HepG2 (cell line): Measurements from ENCODE around the gene MRPL38. TPM values are rescaled to one million over a fixed set of nuclear protein-coding genes. Genes with fewer than 3 reads are reported as not detected.

Experiments
- CHD2 ChIP-seq: IDR thresholded peaks from 2 replicates; pipeline ENCODE4 v1.6.1; 2011; ENCODE audit warnings: low read depth, low read length, improper control_type of control experiment
- ETV5 ChIP-seq: IDR thresholded peaks from 2 replicates; pipeline ENCODE4 v1.6.1; 2018; ENCODE audit warnings: missing biosample characterization, missing genetic modification reagents, inconsistent platforms, borderline replicate concordance
- KMT2B ChIP-seq: IDR thresholded peaks from 2 replicates; pipeline ENCODE4 v1.6.1; 2016; ENCODE audit warnings: missing genetic modification reagents, missing compliant biosample characterization
- PTBP1 ChIP-seq: fragments of 200-400 bp; formaldehyde crosslinking; IDR thresholded peaks from 2 replicates; pipeline ENCODE4 v1.6.1; 2018; ENCODE audit warnings: low read length, low read depth; ENCODE audit not compliant: poor library complexity, severe bottlenecking
- TBX3 ChIP-seq: fragments of 450-650 bp; IDR thresholded peaks from 2 replicates; pipeline ENCODE4 v1.6.1; 2017; ENCODE audit warnings: antibody characterized with exemption, mild to moderate bottlenecking, inconsistent platforms, borderline replicate concordance
- ZNF12 ChIP-seq: sonication (generic); formaldehyde crosslinking; IDR thresholded peaks from 2 replicates; pipeline ENCODE4 v1.5.0; 2020; ENCODE audit warnings: missing genetic modification reagents
- ZNF230 ChIP-seq: sonication (generic); formaldehyde crosslinking; IDR thresholded peaks from 2 replicates; pipeline ENCODE4 v1.4.0; 2020; ENCODE audit warnings: mild to moderate bottlenecking, missing genetic modification reagents
- ZNF484 ChIP-seq: sonication (generic); formaldehyde crosslinking; IDR thresholded peaks from 2 replicates; pipeline ENCODE4 v1.5.1; 2020; ENCODE audit warnings: mild to moderate bottlenecking, low read depth, missing genetic modification reagents, borderline replicate concordance
- ZNF749 ChIP-seq: sonication (generic); formaldehyde crosslinking; IDR thresholded peaks from 2 replicates; pipeline ENCODE4 v1.8.0; 2022; ENCODE audit warnings: mild to moderate bottlenecking, missing genetic modification reagents, moderate library complexity, borderline replicate concordance
- polyA plus RNA-seq, 8 experiments: library from polyadenylated mRNA; depleted of rRNA in 3 of 8; stranded (reverse) in 7 of 8; unstranded in 1 of 8; fragments of >200 nt; fragmentation: Illumina TruSeq in 4 of 8; extraction: Trizol in 4 of 8; gene quantifications; 2 replicates each; pipeline versions ENCODE4 v1.2.1 to v1.2.3, GENCODE V29; 2011 to 2016; ENCODE audit warnings: low read depth in 4 of 8, missing spikeins in 1 of 8, mixed read lengths in 1 of 8; ENCODE audit not compliant: insufficient read depth in 1 of 8
- total RNA-seq, 5 experiments: library from RNA; depleted of rRNA; stranded (reverse); fragments of >200 nt; fragmentation: Illumina TruSeq; extraction: Trizol; gene quantifications; 2 replicates each; pipeline ENCODE4 v1.2.3, GENCODE V29; 2016; ENCODE audit warnings: low read depth in 1 of 5
- TF ChIP-seq, protein P1 (sequence below): sonication (generic); formaldehyde crosslinking; IDR thresholded peaks from 2 replicates; pipeline ENCODE4 v1.4.0; 2020; ENCODE audit warnings: missing genetic modification reagents, borderline replicate concordance
- TF ChIP-seq, protein P2 (sequence below): sonication (generic); formaldehyde crosslinking; IDR thresholded peaks from 2 replicates; pipeline ENCODE4 v1.4.0; 2020; ENCODE audit warnings: missing genetic modification reagents, borderline replicate concordance
- TF ChIP-seq, protein P3 (sequence below): sonication (generic); formaldehyde crosslinking; IDR thresholded peaks from 2 replicates; pipeline ENCODE4 v1.5.0; 2020; ENCODE audit warnings: mild to moderate bottlenecking, missing genetic modification reagents, borderline replicate concordance
- TF ChIP-seq, protein P4 (sequence below): sonication (generic); formaldehyde crosslinking; IDR thresholded peaks from 2 replicates; pipeline ENCODE4 v1.5.0; 2020; ENCODE audit warnings: missing genetic modification reagents, mild to moderate bottlenecking, borderline replicate concordance
- TF ChIP-seq, protein P5 (sequence below): sonication (generic); formaldehyde crosslinking; IDR thresholded peaks from 2 replicates; pipeline ENCODE4 v1.4.0; 2020; ENCODE audit warnings: mild to moderate bottlenecking, missing genetic modification reagents
- TF ChIP-seq, protein P6 (sequence below): sonication (generic); formaldehyde crosslinking; IDR thresholded peaks from 2 replicates; pipeline ENCODE4 v1.9.0; 2021; ENCODE audit warnings: missing genetic modification reagents, borderline replicate concordance

MRPL38 gene
- total and polyA plus RNA-seq, 2 of the 13 experiments (the other 11 are each of a cell fraction or from before 2014, with no cell fraction given) = 83.7 to 125 TPM

DNA sequence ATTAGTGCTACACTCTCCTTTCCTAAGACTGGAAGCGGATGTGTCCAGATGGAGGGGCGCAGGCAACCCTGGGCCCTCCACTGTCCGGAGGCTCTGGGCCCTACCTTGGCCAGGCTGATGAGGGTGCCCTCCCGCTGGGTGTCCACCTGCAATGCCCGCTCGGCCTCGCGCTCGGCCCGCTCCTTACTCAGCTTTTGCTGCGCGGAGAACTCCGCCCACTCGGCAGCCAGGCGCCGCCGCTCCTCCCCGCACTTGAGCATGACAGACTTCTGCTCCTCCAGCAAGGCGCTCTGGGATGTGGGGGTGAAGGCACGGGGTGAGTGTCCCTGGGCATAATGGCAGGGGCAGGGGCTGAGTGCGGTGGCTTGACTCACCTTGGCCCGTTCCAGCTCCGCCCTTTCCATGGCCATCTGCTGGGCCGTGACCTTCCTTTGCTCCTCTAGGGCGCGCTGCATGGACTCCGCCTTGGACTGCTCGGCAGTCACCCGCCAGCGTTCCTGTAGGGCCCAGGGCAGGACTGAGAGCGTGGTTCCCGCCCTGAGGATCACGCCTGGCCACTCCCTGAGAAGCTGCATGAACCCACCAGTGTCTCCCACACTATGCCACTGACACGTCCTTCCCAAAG is 10.1 kb upstream of the MRPL38 start (continued):
- TF ChIP-seq ZNF230 (CRISPR knock-in tag) (no peak), CHD2 (no peak), ZNF749 (CRISPR knock-in tag) (no peak), ZNF484 (CRISPR knock-in tag) (no peak), ETV5 (no peak), ZNF12 (CRISPR knock-in tag) (no peak), PTBP1 (peak; percentile 70), KMT2B (CRISPR knock-in tag) (no peak), TBX3 (no peak)
- TF ChIP-seq, protein P1, sequence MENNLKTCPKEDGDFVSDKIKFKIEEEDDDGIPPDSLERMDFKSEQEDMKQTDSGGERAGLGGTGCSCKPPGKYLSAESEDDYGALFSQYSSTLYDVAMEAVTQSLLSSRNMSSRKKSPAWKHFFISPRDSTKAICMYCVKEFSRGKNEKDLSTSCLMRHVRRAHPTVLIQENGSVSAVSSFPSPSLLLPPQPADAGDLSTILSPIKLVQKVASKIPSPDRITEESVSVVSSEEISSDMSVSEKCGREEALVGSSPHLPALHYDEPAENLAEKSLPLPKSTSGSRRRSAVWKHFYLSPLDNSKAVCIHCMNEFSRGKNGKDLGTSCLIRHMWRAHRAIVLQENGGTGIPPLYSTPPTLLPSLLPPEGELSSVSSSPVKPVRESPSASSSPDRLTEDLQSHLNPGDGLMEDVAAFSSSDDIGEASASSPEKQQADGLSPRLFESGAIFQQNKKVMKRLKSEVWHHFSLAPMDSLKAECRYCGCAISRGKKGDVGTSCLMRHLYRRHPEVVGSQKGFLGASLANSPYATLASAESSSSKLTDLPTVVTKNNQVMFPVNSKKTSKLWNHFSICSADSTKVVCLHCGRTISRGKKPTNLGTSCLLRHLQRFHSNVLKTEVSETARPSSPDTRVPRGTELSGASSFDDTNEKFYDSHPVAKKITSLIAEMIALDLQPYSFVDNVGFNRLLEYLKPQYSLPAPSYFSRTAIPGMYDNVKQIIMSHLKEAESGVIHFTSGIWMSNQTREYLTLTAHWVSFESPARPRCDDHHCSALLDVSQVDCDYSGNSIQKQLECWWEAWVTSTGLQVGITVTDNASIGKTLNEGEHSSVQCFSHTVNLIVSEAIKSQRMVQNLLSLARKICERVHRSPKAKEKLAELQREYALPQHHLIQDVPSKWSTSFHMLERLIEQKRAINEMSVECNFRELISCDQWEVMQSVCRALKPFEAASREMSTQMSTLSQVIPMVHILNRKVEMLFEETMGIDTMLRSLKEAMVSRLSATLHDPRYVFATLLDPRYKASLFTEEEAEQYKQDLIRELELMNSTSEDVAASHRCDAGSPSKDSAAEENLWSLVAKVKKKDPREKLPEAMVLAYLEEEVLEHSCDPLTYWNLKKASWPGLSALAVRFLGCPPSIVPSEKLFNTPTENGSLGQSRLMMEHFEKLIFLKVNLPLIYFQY (CRISPR knock-in tag) = no peak
- TF ChIP-seq, protein P2, sequence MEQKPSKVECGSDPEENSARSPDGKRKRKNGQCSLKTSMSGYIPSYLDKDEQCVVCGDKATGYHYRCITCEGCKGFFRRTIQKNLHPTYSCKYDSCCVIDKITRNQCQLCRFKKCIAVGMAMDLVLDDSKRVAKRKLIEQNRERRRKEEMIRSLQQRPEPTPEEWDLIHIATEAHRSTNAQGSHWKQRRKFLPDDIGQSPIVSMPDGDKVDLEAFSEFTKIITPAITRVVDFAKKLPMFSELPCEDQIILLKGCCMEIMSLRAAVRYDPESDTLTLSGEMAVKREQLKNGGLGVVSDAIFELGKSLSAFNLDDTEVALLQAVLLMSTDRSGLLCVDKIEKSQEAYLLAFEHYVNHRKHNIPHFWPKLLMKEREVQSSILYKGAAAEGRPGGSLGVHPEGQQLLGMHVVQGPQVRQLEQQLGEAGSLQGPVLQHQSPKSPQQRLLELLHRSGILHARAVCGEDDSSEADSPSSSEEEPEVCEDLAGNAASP = no peak
- TF ChIP-seq, protein P3, sequence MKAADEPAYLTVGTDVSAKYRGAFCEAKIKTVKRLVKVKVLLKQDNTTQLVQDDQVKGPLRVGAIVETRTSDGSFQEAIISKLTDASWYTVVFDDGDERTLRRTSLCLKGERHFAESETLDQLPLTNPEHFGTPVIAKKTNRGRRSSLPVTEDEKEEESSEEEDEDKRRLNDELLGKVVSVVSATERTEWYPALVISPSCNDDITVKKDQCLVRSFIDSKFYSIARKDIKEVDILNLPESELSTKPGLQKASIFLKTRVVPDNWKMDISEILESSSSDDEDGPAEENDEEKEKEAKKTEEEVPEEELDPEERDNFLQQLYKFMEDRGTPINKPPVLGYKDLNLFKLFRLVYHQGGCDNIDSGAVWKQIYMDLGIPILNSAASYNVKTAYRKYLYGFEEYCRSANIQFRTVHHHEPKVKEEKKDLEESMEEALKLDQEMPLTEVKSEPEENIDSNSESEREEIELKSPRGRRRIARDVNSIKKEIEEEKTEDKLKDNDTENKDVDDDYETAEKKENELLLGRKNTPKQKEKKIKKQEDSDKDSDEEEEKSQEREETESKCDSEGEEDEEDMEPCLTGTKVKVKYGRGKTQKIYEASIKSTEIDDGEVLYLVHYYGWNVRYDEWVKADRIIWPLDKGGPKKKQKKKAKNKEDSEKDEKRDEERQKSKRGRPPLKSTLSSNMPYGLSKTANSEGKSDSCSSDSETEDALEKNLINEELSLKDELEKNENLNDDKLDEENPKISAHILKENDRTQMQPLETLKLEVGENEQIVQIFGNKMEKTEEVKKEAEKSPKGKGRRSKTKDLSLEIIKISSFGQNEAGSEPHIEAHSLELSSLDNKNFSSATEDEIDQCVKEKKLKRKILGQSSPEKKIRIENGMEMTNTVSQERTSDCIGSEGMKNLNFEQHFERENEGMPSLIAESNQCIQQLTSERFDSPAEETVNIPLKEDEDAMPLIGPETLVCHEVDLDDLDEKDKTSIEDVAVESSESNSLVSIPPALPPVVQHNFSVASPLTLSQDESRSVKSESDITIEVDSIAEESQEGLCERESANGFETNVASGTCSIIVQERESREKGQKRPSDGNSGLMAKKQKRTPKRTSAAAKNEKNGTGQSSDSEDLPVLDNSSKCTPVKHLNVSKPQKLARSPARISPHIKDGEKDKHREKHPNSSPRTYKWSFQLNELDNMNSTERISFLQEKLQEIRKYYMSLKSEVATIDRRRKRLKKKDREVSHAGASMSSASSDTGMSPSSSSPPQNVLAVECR (CRISPR knock-in tag) = no peak; the same call in 1 of the 2 replicates
- TF ChIP-seq, protein P4, sequence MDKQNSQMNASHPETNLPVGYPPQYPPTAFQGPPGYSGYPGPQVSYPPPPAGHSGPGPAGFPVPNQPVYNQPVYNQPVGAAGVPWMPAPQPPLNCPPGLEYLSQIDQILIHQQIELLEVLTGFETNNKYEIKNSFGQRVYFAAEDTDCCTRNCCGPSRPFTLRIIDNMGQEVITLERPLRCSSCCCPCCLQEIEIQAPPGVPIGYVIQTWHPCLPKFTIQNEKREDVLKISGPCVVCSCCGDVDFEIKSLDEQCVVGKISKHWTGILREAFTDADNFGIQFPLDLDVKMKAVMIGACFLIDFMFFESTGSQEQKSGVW (CRISPR knock-in tag) = no peak
- TF ChIP-seq, protein P5, sequence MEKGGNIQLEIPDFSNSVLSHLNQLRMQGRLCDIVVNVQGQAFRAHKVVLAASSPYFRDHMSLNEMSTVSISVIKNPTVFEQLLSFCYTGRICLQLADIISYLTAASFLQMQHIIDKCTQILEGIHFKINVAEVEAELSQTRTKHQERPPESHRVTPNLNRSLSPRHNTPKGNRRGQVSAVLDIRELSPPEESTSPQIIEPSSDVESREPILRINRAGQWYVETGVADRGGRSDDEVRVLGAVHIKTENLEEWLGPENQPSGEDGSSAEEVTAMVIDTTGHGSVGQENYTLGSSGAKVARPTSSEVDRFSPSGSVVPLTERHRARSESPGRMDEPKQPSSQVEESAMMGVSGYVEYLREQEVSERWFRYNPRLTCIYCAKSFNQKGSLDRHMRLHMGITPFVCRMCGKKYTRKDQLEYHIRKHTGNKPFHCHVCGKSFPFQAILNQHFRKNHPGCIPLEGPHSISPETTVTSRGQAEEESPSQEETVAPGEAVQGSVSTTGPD (CRISPR knock-in tag) = no peak
- TF ChIP-seq, protein P6, sequence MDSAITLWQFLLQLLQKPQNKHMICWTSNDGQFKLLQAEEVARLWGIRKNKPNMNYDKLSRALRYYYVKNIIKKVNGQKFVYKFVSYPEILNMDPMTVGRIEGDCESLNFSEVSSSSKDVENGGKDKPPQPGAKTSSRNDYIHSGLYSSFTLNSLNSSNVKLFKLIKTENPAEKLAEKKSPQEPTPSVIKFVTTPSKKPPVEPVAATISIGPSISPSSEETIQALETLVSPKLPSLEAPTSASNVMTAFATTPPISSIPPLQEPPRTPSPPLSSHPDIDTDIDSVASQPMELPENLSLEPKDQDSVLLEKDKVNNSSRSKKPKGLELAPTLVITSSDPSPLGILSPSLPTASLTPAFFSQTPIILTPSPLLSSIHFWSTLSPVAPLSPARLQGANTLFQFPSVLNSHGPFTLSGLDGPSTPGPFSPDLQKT (CRISPR knock-in tag) = no peak
